Psoas muscle (tissue), 8 donors: ENCODE data around the gene RPS6KC1. TPM values are rescaled to one million over a fixed set of nuclear protein-coding genes. Genes with fewer than 3 reads are reported as not detected.
"Not testable (repeated sequence)": the region's sequence is repeated elsewhere in the genome, so short reads cannot be mapped to it uniquely, and the experiment has no call there.

Experiments
- ATAC-seq, 4 donors: fragments of 200-7000 bp; cut with Tn5 transposase; one replicate each; pipeline ENCODE4 v1.9.1; 2020; ENCODE audit warnings: moderate library complexity in 3 of 4, mild to moderate bottlenecking in 2 of 4
- DNase-seq, 2 donors: peaks; one replicate each; pipeline ENCODE4 v3.0.0-alpha.2; 2020
- H3K27ac ChIP-seq: fragments of 200-600 bp; one replicate; pipeline ENCODE4 v1.8.0; 2022
- H3K27me3 ChIP-seq, 3 donors: fragments of 200-600 bp in 1 of 3; one replicate each; pipeline versions ENCODE4 v1.6.1 to v1.8.0; 2013 to 2022; ENCODE audit warnings: low read length in 2 of 3, mild to moderate bottlenecking in 2 of 3, moderate library complexity in 1 of 3; ENCODE audit not compliant: insufficient read depth in 3 of 3
- H3K36me3 ChIP-seq, 2 donors: fragments of 200-600 bp in 1 of 2; one replicate each; pipeline versions ENCODE4 v1.6.1 to v1.8.0; 2013 to 2022; ENCODE audit warnings: low read depth in 1 of 2, mild to moderate bottlenecking in 1 of 2, moderate library complexity in 1 of 2; ENCODE audit not compliant: insufficient read depth in 1 of 2
- H3K4me1 ChIP-seq: fragments of 200-600 bp; one replicate; pipeline ENCODE4 v1.8.0; 2022
- H3K4me3 ChIP-seq: fragments of 200-600 bp; one replicate; pipeline ENCODE4 v1.8.0; 2022; ENCODE audit warnings: mild to moderate bottlenecking
- H3K9me3 ChIP-seq: fragments of 200-600 bp; one replicate; pipeline ENCODE4 v1.8.0; 2022
- WGBS, 3 donors: extraction: QIAGEN DNeasy Blood & Tissue Kit; methylation state at CpG; one replicate each; pipeline versions ENCODE4 v1.1.6 to v1.1.7; 2013; 5-methylcytosine and 5-hydroxymethylcytosine counted together
- intact Hi-C, 2 donors: fragments of 100-400 bp; cut with DNase I; formaldehyde crosslinking; loops; one replicate each; pipeline versions ENCODE4 v1.11.0 to v1.14.2; 2022
- polyA plus RNA-seq, 3 donors: library from polyadenylated mRNA; stranded (reverse); fragments of 200-250 nt; gene quantifications; one replicate each; pipeline ENCODE4 v1.2.3, GENCODE V29; 2013
- total RNA-seq, 4 donors: library from RNA; stranded (reverse); fragmentation: NEBNext Ultra II Directional in 2 of 4; extraction: Animal tissue kit (Norgen Biotek cat#: 25700) in 2 of 4; gene quantifications; one replicate each; pipeline versions ENCODE4 v1.2.1 to v1.2.4, GENCODE V29; 2021 to 2023
- TF ChIP-seq, protein P1 (sequence below): fragments of 200-600 bp; IDR thresholded peaks from one replicate; pipeline ENCODE4 v1.8.0; 2022; ENCODE audit warnings: antibody characterized with exemption
- donor health status: healthy with polysubstance abuse.
- donor health status: DM: no; HTN: no; CAD: no; lungs with moderate emphysema.
- donor health status: Bipolar disorder and iron deficiency.
- donor health status: healthy.
- donor health status: DM: yes; HTN: yes; CAD: no.
- donor health status: DM: no; HTN: no; CAD: no.
- donor health status: DM: no; HTN: no; CAD: no.
- donor health status: DM: yes; HTN: yes; CAD: no.

Gene RPS6KC1
- total and polyA plus RNA-seq, 7 donors, result 8.0 to 19.8 (median 14.0) TPM

- 49 to 69% (median 60%) methylated on average over 4 of the region's 4 CpGs for WGBS, 3 donors
- no peak for ATAC-seq
- TF ChIP-seq, protein P1, sequence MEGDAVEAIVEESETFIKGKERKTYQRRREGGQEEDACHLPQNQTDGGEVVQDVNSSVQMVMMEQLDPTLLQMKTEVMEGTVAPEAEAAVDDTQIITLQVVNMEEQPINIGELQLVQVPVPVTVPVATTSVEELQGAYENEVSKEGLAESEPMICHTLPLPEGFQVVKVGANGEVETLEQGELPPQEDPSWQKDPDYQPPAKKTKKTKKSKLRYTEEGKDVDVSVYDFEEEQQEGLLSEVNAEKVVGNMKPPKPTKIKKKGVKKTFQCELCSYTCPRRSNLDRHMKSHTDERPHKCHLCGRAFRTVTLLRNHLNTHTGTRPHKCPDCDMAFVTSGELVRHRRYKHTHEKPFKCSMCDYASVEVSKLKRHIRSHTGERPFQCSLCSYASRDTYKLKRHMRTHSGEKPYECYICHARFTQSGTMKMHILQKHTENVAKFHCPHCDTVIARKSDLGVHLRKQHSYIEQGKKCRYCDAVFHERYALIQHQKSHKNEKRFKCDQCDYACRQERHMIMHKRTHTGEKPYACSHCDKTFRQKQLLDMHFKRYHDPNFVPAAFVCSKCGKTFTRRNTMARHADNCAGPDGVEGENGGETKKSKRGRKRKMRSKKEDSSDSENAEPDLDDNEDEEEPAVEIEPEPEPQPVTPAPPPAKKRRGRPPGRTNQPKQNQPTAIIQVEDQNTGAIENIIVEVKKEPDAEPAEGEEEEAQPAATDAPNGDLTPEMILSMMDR, result no peak
- no peak overlapping the region for H3K27ac ChIP-seq
- no peak overlapping the region for H3K4me3 ChIP-seq
- H3K36me3 ChIP-seq, result no peaks in the 10 kb centered on the region
- intact Hi-C loops, result no loop called here
- H3K9me3 ChIP-seq, result peaks cover 5% of the 10 kb centered on the region
- no peak for DNase-seq
- peaks cover 9% of the 10 kb centered on the region for H3K4me1 ChIP-seq
- H3K27me3 ChIP-seq, result no peaks in the 10 kb centered on the region
Measured at GRCh38 chr1:213110349-213111300, 59.6 kb downstream of the RPS6KC1 start.

- Histone ChIP-seq H3K4me3 (no peak overlapping the region), H3K9me3 (peaks cover 5% of the 10 kb centered on the region), H3K36me3 (no peaks in the 10 kb centered on the region), H3K27me3 (no peaks in the 10 kb centered on the region), H3K27ac (no peak overlapping the region), H3K4me1 (peaks cover 9% of the 10 kb centered on the region)
- ATAC-seq (no peak), DNase-seq (no peak)
- 94 to 95% (median 94%) methylated on average over 2 of the region's 2 CpGs for WGBS, 3 donors
- intact Hi-C loops, result no loop called here
- TF ChIP-seq, protein P1, result no peak
Measured at GRCh38 chr1:213111502-213111901, 60.5 kb downstream of the RPS6KC1 start.

GRCh38 chr1:213112723-213113122 lies 61.7 kb downstream of the RPS6KC1 start:
- H3K4me3 ChIP-seq, H3K27ac ChIP-seq, H3K9me3 ChIP-seq, H3K27me3 ChIP-seq, DNase-seq, intact Hi-C loops, H3K36me3 ChIP-seq, ATAC-seq, H3K4me1 ChIP-seq: not testable (repeated sequence)
- 96 to 100% (median 100%) methylated on average over 3 of the region's 3 CpGs for WGBS, 3 donors

- ATAC-seq, H3K27ac ChIP-seq, DNase-seq, H3K4me1 ChIP-seq, intact Hi-C loops, H3K4me3 ChIP-seq, H3K27me3 ChIP-seq, H3K36me3 ChIP-seq, H3K9me3 ChIP-seq: not testable (repeated sequence)
- 89 to 94% (median 92%) methylated on average over 4 of the region's 4 CpGs for WGBS, 3 donors
Measured at GRCh38 chr1:213117699-213118180, 66.7 kb downstream of the RPS6KC1 start.

DNA sequence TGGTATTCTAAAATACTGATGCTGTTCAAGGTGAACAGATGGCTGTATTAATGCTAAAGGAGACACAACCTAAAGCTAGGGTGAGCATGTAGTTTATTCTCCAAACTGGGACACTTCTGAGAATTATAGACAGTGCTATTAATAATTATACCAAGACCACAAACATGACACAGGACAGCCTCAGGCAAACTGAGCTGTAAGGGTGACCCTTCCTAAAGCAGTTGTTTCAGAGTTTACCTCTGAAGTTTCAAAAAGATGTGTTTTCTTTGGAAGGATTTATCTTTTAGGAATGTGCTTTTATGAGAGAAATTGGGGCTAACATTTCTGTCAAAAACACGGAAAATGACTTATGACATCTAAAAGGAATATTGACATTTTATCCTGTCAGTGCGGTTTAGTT lies 68.8 kb downstream of the RPS6KC1 start:
- Histone ChIP-seq H3K27ac (no peak overlapping the region), H3K27me3 (no peaks in the 10 kb centered on the region), H3K9me3 (no peaks in the 10 kb centered on the region), H3K4me3 (no peak overlapping the region), H3K36me3 (no peaks in the 10 kb centered on the region), H3K4me1 (peaks cover 11% of the 10 kb centered on the region)
- intact Hi-C loops, result no loop called here
- ATAC-seq (no peak), DNase-seq (no peak)
- 92 to 95% (median 94%) methylated on average over 2 of the region's 2 CpGs for WGBS, 3 donors
- TF ChIP-seq, protein P1, result no peak
